LoVo (cell line): ENCODE results near the gene MRPL34.

ENCODE experiments used
- DNase-seq: peaks from one replicate; pipeline ENCODE4 v3.0.0-alpha.2; 2016; ENCODE audit warnings: low spot score

MRPL34 gene

DNA sequence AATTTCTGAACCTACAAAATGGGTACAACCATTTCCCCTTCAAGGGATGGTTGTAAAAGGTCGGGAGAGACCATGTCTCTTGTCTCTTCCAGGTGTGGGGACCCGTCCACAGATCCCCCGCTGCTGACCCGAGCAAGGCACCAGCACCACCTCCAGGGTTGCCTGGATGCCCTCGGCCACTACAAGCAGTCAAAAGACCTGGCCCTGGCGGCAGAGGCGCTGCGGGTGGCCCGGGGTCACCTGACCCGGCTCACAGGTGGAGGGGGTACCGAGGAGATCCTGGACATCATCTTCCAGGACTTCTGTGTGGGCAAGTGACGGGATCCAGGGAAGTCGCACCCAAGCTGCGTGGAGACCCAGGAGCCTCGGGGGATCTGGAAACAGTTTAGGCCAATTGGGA, 35.7 kb downstream of the MRPL34 start:
- no peak for DNase-seq

- no peak for DNase-seq
Measured at GRCh38 chr19:17341845-17342244, 36.2 kb downstream of the MRPL34 start.

DNA sequence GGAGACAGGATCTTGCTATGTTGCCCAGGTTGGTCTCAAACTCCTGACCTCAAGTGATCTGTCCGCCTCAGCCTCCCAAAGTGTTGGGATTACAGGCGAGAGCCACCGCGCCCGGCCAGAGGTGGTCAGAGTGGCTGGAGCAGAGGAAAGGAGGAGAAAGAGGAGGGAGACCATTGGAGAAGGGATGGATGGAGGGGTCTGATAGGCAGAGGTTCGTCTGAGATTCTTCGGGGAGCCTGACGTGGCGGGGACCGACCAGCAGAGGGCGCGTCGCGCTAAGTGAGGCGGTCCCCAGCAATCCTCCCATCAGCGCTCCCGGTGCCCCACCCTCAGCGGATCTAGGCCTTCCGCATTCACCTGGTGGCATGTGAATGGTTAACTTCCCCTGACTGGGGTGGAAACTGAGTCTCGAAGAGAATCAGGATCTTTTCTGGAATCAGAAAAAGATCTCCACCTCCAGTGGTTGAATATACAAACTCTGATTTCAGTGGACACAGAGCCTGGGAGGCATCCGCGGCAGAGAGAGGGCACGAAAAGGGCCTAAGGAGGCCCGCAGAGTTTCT, 40.5 kb downstream of the MRPL34 start:
- DNase-seq = peak; percentile 75

GRCh38 chr19:17347361-17347760, 41.7 kb downstream of the MRPL34 start:
- no peak for DNase-seq

DNA sequence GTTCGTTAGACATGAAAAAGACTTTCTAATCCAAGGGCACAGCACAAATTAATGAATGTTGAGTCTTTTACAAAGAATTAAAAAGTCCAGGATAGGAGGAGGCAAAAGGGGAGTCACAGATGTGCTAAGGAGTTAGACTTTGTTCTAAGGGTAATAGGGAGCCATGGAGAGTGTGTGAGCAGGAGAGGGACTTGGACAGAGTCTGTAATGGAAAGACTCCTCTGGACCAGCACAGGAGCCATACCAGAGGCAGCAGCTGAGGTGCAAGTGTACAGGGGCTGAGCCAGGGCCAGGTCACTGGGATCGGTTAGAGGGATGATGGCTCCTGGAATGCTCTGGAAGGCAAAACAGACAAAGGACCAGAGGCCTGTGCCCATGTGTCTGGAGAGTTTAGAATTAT, 42.2 kb downstream of the MRPL34 start:
- DNase-seq = no peak

- peak; percentile 4 for DNase-seq
Measured at GRCh38 chr19:17348700-17349099, 43.0 kb downstream of the MRPL34 start.

DNA sequence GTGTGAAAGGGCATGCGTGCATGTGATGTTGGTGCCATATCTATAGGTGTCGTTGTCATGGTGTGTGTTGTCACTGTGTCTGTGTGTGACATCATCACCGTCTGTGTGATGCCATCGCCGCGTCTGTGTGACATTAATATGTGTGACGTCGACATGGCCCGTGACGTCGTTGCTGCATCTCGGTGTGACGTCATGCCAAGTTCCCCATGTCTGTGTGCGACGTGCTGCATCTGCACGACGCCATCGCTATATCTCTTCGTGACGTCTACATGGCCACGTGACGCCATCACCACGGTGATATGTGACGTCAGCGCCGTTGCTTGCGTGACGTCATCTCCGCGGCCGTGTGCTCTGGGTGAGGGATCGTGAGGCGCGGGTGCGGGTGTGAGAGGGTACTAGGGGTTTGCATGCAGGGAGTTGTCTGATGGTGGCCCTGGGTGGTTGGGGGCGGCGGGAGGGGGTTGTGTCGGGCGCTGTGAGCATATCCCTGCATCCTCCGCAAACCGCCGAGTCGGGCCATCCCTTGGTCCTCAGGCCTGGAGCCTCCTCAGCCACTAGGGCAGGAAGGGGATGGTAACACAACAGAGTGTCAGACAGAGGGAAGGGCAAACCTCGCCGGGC, 46.3 kb downstream of the MRPL34 start:
- DNase-seq = no peak

DNA sequence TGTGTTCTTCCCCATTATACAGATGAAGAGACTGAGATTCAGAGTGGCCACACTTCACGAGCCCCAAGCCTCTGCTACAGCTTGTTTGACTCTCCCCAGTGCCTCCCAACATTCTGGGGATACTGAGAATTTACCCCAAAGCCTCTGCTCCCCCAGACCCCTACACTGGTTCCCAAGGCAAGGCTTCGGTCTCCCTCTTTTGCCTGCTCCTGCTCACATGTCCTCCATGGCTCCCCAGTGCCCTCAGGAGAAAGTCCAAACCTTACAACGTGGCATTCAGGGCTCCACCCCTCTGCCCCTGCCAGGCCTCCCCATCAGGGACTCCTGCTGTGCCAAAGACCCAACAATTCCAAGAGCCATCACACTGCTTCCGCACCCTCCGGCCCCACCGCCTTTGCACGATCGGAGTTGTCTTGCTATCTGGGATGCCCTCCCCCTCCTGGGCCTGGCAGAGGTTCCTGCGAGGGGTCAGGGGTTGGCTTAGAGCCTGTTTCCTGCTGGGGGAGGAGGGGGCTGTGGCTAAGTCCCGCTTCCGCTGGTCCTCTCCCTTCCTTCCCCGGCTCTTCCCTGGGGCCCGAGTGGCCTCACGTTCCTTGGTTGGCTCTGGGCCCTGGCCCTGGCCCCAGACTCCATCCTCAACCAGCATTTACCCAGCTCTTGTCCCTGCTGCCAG, 47.1 kb downstream of the MRPL34 start:
- DNase-seq = no peak

GRCh38 chr19:17353386-17353785, 47.7 kb downstream of the MRPL34 start:
- DNase-seq = no peak
